Astrocyte of the spinal cord (primary cell): ENCODE data around the gene LSAMP.

Source experiments
- DNase-seq: peaks from one replicate; pipeline ENCODE4 v3.0.0; 2011; ENCODE audit warnings: low read depth, low spot score
- H3K4me3 ChIP-seq: 2 replicates; pipeline ENCODE4 v1.5.1; 2011; ENCODE audit warnings: low read depth, mild to moderate bottlenecking, low read length, moderate library complexity
- CTCF ChIP-seq: IDR thresholded peaks from 2 replicates; pipeline ENCODE4 v1.5.1; 2012; ENCODE audit warnings: low read depth, mild to moderate bottlenecking, low read length, inconsistent platforms
- in situ Hi-C: cut with HindIII; loops from 2 replicates; pipeline ENCODE4 v1.10.0; 2017; ENCODE audit warnings: low sequenced_read_pairs

LSAMP gene

GRCh38 chr3:116188231-116188785, 257.0 kb downstream of the LSAMP start:
- TF ChIP-seq CTCF, result no peak
- DNase-seq, result peak; percentile 52
- in situ Hi-C loops, result no loop called here
- H3K4me3 ChIP-seq, result no peak overlapping the region

DNA sequence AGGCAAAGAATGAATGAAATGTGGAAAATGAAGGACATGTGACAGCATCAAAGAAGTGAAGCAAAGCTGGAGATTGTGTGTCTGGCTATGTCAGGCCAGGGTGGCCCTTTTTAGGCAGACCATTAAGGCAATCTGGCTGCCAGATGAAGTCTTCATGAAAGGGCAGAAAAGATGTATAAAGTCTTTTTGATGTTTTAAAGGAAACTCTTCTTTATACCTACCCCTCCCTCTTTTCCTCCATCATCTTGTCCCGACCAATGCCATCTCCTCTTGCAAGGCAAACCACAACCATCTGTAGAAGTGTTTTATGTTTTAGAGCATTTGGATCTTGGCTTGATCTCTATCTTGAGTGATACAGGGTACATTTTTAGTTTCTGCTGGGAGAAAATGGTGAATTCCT, 259.2 kb downstream of the LSAMP start:
- no peak overlapping the region for H3K4me3 ChIP-seq
- in situ Hi-C loops, result no loop called here
- DNase-seq, result no peak
- TF ChIP-seq CTCF, result no peak

DNA sequence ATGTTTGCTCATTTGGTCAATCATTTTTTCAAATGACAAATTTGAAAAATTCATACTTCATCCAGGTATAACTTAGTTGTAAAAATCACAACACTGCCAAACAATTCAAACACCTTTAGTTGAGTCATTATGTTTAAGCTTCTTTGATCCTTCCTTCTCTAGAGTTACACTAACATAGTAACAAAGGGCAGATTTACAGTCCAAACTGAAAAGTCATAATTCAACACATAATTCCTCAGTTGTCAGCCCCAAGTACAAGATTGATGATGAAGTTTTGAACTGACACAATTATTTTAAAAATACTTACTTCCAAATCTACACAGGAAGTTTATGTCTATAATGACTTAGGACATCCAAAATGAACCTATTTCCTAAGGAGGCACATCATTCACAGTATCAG, 264.1 kb downstream of the LSAMP start:
- H3K4me3 ChIP-seq, result no peak overlapping the region
- no peak for DNase-seq
- in situ Hi-C loops, result no loop called here
- TF ChIP-seq CTCF, result no peak

DNA sequence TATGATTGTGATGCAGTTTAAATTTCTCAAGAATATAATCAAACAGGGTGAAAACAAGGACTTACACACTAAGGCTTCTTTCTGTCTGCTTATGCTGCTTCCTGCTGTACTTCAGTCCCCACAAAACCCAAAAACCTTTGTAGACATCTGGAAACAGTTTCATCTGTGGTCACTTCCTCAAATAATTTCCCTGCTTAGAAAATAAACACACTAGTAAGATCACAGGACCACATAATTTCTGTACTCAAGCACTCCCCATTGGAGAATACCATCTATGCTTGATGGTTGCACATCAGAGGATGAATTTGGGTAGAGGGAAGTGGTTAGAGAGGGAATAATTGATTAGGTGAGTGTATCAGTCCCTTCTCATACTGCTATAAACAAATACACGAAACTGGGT, 266.2 kb downstream of the LSAMP start:
- DNase-seq, result peak; percentile 82
- in situ Hi-C loops, result no loop called here

DNA sequence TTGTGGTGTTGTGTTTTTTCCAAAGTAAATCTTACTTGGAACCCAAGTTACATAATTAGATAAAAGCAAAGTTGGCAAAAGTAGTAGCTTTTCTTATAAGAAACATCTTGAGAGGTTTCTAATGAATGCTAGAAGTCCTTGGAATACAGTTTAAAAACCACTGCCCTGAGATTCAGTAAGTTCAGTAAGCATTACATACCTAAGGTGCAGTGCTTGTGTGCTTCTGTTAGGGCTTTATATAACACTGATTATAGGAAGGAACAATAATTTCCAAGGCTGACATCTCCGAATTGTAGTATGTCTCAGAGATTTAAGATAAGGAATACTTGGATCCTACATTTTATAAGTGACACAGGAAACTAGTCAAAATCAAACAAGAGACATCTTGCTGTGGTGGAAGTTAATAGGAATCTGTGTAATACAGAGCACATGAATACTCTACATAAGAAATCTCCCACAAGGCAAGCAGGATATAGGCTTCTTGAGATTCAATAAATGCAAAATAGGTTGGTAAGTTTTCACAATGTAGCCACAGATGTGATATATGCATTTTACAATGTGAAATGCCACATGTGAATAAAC, 268.2 kb downstream of the LSAMP start:
- H3K4me3 ChIP-seq, result no peak overlapping the region
- in situ Hi-C loops, result no loop called here
- DNase-seq, result no peak
- no peak for TF ChIP-seq CTCF

More for the DNA sequence above, 266.2 kb downstream of the LSAMP start:
- no peak overlapping the region for H3K4me3 ChIP-seq
- TF ChIP-seq CTCF, result no peak

DNA sequence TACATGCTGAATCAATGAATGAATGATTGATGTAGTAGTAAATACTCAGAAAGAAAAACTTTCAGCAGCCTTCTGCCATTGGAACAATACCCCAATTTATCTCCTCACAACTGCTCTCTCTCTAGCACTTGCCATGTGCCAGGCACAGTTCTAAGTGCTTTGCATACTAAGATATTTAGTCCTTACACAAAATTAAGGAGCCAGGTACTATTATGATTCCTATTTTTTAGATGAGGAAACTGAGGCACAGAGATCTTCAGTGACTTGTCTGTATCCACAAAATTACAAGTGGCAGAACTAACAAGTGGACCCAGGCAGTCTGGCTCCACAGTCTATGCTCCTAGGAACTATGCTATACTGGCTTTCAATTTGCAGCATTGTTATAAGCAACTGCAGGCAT, 279.2 kb downstream of the LSAMP start:
- H3K4me3 ChIP-seq, result no peak overlapping the region
- DNase-seq, result no peak
- no peak for TF ChIP-seq CTCF
- in situ Hi-C loops, result no loop called here

GRCh38 chr3:116165641-116166040, 279.6 kb downstream of the LSAMP start:
- in situ Hi-C loops, result no loop called here
- no peak overlapping the region for H3K4me3 ChIP-seq
- no peak for DNase-seq
- no peak for TF ChIP-seq CTCF
